ENCODE data around the gene AP2A2.

The AP2A2 gene

GRCh38 chr11:1031121-1031899 lies 105.6 kb downstream of the AP2A2 start:
- no peak for DNase-seq

- no peak for DNase-seq
Observed at GRCh38 chr11:1032310-1032891, 106.7 kb downstream of the AP2A2 start.

- no peak for DNase-seq
Observed at GRCh38 chr11:1033016-1033798, 107.5 kb downstream of the AP2A2 start.

- no peak for DNase-seq
Observed at GRCh38 chr11:1034001-1034400, 108.3 kb downstream of the AP2A2 start.

GRCh38 chr11:1034456-1035295 lies 109.0 kb downstream of the AP2A2 start:
- no peak for DNase-seq

GRCh38 chr11:1035577-1036283 lies 110.1 kb downstream of the AP2A2 start:
- no peak for DNase-seq

- no peak for DNase-seq
Observed at GRCh38 chr11:1036303-1036923, 110.7 kb downstream of the AP2A2 start, which contains the start of gene MUC6. MUC6 (minus strand) TSS chr11:1036718; CDS start chr11:1036655, 63 bp downstream.

GRCh38 chr11:1036931-1037330 lies 111.3 kb downstream of the AP2A2 start:
- DNase-seq = no peak

- no peak for DNase-seq
Observed at GRCh38 chr11:1037506-1038055, 111.9 kb downstream of the AP2A2 start.

GRCh38 chr11:1038361-1038760 lies 112.7 kb downstream of the AP2A2 start:
- DNase-seq = no peak

GRCh38 chr11:1038921-1039320 lies 113.3 kb downstream of the AP2A2 start:
- no peak for DNase-seq

- no peak for DNase-seq
Observed at GRCh38 chr11:1039481-1040427, 114.1 kb downstream of the AP2A2 start.

- DNase-seq = no peak
Observed at GRCh38 chr11:1040428-1041148, 114.9 kb downstream of the AP2A2 start.

GRCh38 chr11:1041149-1041467 lies 115.4 kb downstream of the AP2A2 start:
- no peak for DNase-seq

GRCh38 chr11:1041471-1041870 lies 115.8 kb downstream of the AP2A2 start:
- DNase-seq = no peak

- no peak for DNase-seq
Observed at GRCh38 chr11:1041936-1042608, 116.4 kb downstream of the AP2A2 start.

GRCh38 chr11:1042626-1043562 lies 117.2 kb downstream of the AP2A2 start:
- no peak for DNase-seq
